ENCODE data around the gene CYP2S1. TPM values are rescaled to one million over a fixed set of nuclear protein-coding genes. Genes with fewer than 3 reads are reported as not detected.

Gene CYP2S1
- polyA plus RNA-seq, 1 donor from 2014 or later: not detected

DNA sequence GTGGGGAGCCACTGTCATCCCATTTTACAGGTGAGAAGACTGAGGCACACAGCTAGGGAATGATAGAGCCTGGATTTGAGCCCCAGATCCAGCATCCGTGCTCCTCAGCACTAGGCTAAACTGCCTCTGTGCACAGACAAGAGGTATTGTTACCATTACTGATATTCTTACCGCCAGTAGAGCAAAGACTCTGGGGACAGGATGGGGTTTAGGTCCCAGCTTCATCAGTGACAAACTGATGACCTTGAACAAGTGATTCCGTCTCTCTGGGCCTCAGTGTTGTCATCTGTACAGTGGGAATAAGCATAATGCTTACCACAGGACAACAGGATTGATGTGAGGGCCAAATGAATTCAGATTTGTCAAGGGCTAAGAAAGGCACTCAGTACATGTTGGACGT, 42.5 kb downstream of the CYP2S1 start:
- H3K79me2 ChIP-seq (replicated peaks; ENCODE audit: insufficient read depth, low read length): no peaks in the 10 kb centered on the region

DNA sequence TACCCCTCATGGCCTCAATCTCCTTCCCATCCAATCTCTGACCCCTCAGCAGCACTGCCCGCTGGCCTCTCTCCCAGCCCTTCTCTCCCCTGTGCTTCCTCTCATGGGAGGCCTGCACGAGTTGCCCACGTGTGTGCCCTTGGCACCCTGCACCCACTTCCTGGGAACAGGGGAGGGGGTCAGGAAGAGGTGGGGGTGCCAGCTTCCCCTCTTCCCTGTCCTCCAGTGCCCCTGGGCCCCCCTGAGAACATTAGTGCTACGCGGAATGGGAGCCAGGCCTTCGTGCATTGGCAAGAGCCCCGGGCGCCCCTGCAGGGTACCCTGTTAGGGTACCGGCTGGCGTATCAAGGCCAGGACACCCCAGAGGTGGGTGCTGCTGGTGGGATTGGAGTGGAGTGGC, 45.2 kb downstream of the CYP2S1 start:
- Histone ChIP-seq H3K27me3 (ENCODE audit: insufficient read depth, low read depth, low read length) (no peaks in the 10 kb centered on the region), H3K9ac (ENCODE audit: low read length) (no peak overlapping the region), H3K4me3 (ENCODE audit: low read length) (no peak overlapping the region), H2AFZ (ENCODE audit: low read depth, low read length) (no peak overlapping the region), H4K20me1 (ENCODE audit: insufficient read depth) (no peaks in the 10 kb centered on the region), H3K36me3 (ENCODE audit: insufficient read depth, low read length) (no peaks in the 10 kb centered on the region), H3F3A (ENCODE audit: insufficient read depth, low read length, poor library complexity, severe bottlenecking) (no peaks in the 10 kb centered on the region), H3K79me2 (replicated peaks; ENCODE audit: insufficient read depth, low read length) (no peaks in the 10 kb centered on the region), H3K4me2 (ENCODE audit: low read length) (no peak overlapping the region), H3K27ac (ENCODE audit: low read length) (no peak overlapping the region), H3K9me3 (ENCODE audit: low read length) (no peaks in the 10 kb centered on the region), H3K9me2 (ENCODE audit: insufficient read depth, low read length) (no peaks in the 10 kb centered on the region)
- TF ChIP-seq RAD21 (conservative IDR thresholded peaks at IDR 0.05) (no peak), EP300 (conservative IDR thresholded peaks at IDR 0.05; ENCODE audit: poor library complexity, severe bottlenecking) (no peak), MXI1 (conservative IDR thresholded peaks at IDR 0.05; ENCODE audit: poor library complexity, severe bottlenecking) (no peak)
- TF ChIP-seq, protein P1, sequence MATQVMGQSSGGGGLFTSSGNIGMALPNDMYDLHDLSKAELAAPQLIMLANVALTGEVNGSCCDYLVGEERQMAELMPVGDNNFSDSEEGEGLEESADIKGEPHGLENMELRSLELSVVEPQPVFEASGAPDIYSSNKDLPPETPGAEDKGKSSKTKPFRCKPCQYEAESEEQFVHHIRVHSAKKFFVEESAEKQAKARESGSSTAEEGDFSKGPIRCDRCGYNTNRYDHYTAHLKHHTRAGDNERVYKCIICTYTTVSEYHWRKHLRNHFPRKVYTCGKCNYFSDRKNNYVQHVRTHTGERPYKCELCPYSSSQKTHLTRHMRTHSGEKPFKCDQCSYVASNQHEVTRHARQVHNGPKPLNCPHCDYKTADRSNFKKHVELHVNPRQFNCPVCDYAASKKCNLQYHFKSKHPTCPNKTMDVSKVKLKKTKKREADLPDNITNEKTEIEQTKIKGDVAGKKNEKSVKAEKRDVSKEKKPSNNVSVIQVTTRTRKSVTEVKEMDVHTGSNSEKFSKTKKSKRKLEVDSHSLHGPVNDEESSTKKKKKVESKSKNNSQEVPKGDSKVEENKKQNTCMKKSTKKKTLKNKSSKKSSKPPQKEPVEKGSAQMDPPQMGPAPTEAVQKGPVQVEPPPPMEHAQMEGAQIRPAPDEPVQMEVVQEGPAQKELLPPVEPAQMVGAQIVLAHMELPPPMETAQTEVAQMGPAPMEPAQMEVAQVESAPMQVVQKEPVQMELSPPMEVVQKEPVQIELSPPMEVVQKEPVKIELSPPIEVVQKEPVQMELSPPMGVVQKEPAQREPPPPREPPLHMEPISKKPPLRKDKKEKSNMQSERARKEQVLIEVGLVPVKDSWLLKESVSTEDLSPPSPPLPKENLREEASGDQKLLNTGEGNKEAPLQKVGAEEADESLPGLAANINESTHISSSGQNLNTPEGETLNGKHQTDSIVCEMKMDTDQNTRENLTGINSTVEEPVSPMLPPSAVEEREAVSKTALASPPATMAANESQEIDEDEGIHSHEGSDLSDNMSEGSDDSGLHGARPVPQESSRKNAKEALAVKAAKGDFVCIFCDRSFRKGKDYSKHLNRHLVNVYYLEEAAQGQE (IDR thresholded peaks at IDR 0.05; ENCODE audit: borderline replicate concordance): no peak
- TF ChIP-seq, protein P2, sequence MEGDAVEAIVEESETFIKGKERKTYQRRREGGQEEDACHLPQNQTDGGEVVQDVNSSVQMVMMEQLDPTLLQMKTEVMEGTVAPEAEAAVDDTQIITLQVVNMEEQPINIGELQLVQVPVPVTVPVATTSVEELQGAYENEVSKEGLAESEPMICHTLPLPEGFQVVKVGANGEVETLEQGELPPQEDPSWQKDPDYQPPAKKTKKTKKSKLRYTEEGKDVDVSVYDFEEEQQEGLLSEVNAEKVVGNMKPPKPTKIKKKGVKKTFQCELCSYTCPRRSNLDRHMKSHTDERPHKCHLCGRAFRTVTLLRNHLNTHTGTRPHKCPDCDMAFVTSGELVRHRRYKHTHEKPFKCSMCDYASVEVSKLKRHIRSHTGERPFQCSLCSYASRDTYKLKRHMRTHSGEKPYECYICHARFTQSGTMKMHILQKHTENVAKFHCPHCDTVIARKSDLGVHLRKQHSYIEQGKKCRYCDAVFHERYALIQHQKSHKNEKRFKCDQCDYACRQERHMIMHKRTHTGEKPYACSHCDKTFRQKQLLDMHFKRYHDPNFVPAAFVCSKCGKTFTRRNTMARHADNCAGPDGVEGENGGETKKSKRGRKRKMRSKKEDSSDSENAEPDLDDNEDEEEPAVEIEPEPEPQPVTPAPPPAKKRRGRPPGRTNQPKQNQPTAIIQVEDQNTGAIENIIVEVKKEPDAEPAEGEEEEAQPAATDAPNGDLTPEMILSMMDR (IDR thresholded peaks at IDR 0.05; ENCODE audit: poor library complexity, severe bottlenecking): no peak

More for the DNA sequence above, 42.5 kb downstream of the CYP2S1 start:
- Histone ChIP-seq H2AFZ (ENCODE audit: low read depth, low read length) (no peak overlapping the region), H4K20me1 (ENCODE audit: insufficient read depth) (no peaks in the 10 kb centered on the region), H3K27ac (ENCODE audit: low read length) (no peak overlapping the region), H3K4me2 (ENCODE audit: low read length) (no peak overlapping the region), H3K9ac (ENCODE audit: low read length) (no peak overlapping the region), H3K27me3 (ENCODE audit: insufficient read depth, low read depth, low read length) (no peaks in the 10 kb centered on the region), H3K9me3 (ENCODE audit: low read length) (no peaks in the 10 kb centered on the region), H3K36me3 (ENCODE audit: insufficient read depth, low read length) (no peaks in the 10 kb centered on the region), H3F3A (ENCODE audit: insufficient read depth, low read length, poor library complexity, severe bottlenecking) (no peaks in the 10 kb centered on the region), H3K9me2 (ENCODE audit: insufficient read depth, low read length) (no peaks in the 10 kb centered on the region), H3K4me3 (ENCODE audit: low read length) (no peak overlapping the region)
- TF ChIP-seq SMC3 (conservative IDR thresholded peaks at IDR 0.05; ENCODE audit: poor library complexity): no peak
- no peak for TF ChIP-seq RAD21 (conservative IDR thresholded peaks at IDR 0.05)
- TF ChIP-seq EZH2 (IDR thresholded peaks at IDR 0.05; ENCODE audit: borderline replicate concordance, insufficient read depth, low read length, poor library complexity, severe bottlenecking): no peak
- no peak for TF ChIP-seq MXI1 (conservative IDR thresholded peaks at IDR 0.05; ENCODE audit: poor library complexity, severe bottlenecking)
- TF ChIP-seq TAF1 (IDR thresholded peaks at IDR 0.05; ENCODE audit: low read depth): no peak
- TF ChIP-seq, protein P1 (IDR thresholded peaks at IDR 0.05; ENCODE audit: borderline replicate concordance): no peak
- TF ChIP-seq, protein P2 (IDR thresholded peaks at IDR 0.05; ENCODE audit: poor library complexity, severe bottlenecking): no peak
- no peak for TF ChIP-seq POLR2AphosphoS5 (IDR thresholded peaks at IDR 0.05)
- no peak for TF ChIP-seq EP300 (conservative IDR thresholded peaks at IDR 0.05; ENCODE audit: poor library complexity, severe bottlenecking)

Measured in neural cell (in vitro differentiated cells).